ENCODE data around the gene ZNRF3. TPM values are rescaled to one million over a fixed set of nuclear protein-coding genes. Genes with fewer than 3 reads are reported as not detected.

Gene ZNRF3
- polyA plus RNA-seq, 1 of the 3 experiments (the other 2 are of a cell fraction) = 4.2 TPM

GRCh38 chr22:28892175-28892731, 8.9 kb downstream of the ZNRF3 start:
- Histone ChIP-seq H3K9ac (no peak overlapping the region), H3K4me1 (ENCODE audit: control insufficient read depth in 1 of 2, insufficient read depth in 2 of 2, low read depth in 1 of 2, low read length in 1 of 2) (peaks cover 0 to 11% of the 10 kb centered on the region in 2 experiments; a peak in 2 of 4 replicates), H4K20me1 (ENCODE audit: insufficient read depth) (peaks cover 32% of the 10 kb centered on the region), H3K9me2 (no peaks in the 10 kb centered on the region), H3K27ac (ENCODE audit: low read depth in 2 of 2, low read length in 1 of 2) (no peak overlapping the region), H2AFZ (ENCODE audit: low read depth) (no peak overlapping the region), H3K4me3 (ENCODE audit: low read depth in 2 of 2, low read length in 1 of 2) (no peak overlapping the region), H3K27me3 (ENCODE audit: insufficient read depth) (no peaks in the 10 kb centered on the region), H3K36me3 (replicated peaks in 1 of 2; ENCODE audit: control insufficient read depth in 1 of 2, insufficient read depth in 2 of 2, low read length in 1 of 2) (no peaks in the 10 kb centered on the region), H3K79me2 (ENCODE audit: insufficient read depth) (peaks cover 77% of the 10 kb centered on the region), H3K9me3 (no peaks in the 10 kb centered on the region), H3K4me2 (no peak overlapping the region), H3F3A (replicated peaks; ENCODE audit: insufficient read depth) (no peaks in the 10 kb centered on the region)
- TF ChIP-seq GATA2 (CRISPR knock-in tag; IDR thresholded peaks at IDR 0.05) (no peak), CHD2 (IDR thresholded peaks at IDR 0.05; ENCODE audit: low read length, partially characterized antibody) (no peak), NFIC (IDR thresholded peaks at IDR 0.05; ENCODE audit: borderline replicate concordance) (no peak), RCOR1 (IDR thresholded peaks at IDR 0.05; ENCODE audit: low read length) (no peak), FOXM1 (IDR thresholded peaks at IDR 0.05; ENCODE audit: low read depth) (no peak), EP300 (IDR thresholded peaks at IDR 0.05; ENCODE audit: borderline replicate concordance in 1 of 2, low read depth in 1 of 2, low read length in 1 of 2) (no peak), RAD21 (IDR thresholded peaks at IDR 0.05; ENCODE audit: low read length) (no peak), FOSL2 (IDR thresholded peaks at IDR 0.05; ENCODE audit: borderline replicate concordance, low read depth) (no peak), MEF2A (IDR thresholded peaks at IDR 0.05; ENCODE audit: borderline replicate concordance, low read depth) (no peak), TCF12 (IDR thresholded peaks at IDR 0.05) (no peak), ELF1 (IDR thresholded peaks at IDR 0.05) (no peak), RFX5 (IDR thresholded peaks at IDR 0.05; ENCODE audit: low read length) (no peak), NRF1 (IDR thresholded peaks at IDR 0.05; ENCODE audit: low read depth, low read length) (no peak), SMC3 (IDR thresholded peaks at IDR 0.05; ENCODE audit: low read depth, low read length) (no peak), TAF1 (IDR thresholded peaks at IDR 0.05; ENCODE audit: borderline replicate concordance, low read depth, low read length) (no peak), SIN3A (IDR thresholded peaks at IDR 0.05; ENCODE audit: borderline replicate concordance, low read depth, low read length) (no peak)
- TF ChIP-seq, protein P1, sequence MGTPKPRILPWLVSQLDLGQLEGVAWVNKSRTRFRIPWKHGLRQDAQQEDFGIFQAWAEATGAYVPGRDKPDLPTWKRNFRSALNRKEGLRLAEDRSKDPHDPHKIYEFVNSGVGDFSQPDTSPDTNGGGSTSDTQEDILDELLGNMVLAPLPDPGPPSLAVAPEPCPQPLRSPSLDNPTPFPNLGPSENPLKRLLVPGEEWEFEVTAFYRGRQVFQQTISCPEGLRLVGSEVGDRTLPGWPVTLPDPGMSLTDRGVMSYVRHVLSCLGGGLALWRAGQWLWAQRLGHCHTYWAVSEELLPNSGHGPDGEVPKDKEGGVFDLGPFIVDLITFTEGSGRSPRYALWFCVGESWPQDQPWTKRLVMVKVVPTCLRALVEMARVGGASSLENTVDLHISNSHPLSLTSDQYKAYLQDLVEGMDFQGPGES (IDR thresholded peaks at IDR 0.05; ENCODE audit: low read depth, low read length) = no peak
- TF ChIP-seq, protein P2, sequence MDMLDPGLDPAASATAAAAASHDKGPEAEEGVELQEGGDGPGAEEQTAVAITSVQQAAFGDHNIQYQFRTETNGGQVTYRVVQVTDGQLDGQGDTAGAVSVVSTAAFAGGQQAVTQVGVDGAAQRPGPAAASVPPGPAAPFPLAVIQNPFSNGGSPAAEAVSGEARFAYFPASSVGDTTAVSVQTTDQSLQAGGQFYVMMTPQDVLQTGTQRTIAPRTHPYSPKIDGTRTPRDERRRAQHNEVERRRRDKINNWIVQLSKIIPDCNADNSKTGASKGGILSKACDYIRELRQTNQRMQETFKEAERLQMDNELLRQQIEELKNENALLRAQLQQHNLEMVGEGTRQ (IDR thresholded peaks at IDR 0.05; ENCODE audit: borderline replicate concordance, low read depth, low read length) = no peak
- TF ChIP-seq, protein P3, sequence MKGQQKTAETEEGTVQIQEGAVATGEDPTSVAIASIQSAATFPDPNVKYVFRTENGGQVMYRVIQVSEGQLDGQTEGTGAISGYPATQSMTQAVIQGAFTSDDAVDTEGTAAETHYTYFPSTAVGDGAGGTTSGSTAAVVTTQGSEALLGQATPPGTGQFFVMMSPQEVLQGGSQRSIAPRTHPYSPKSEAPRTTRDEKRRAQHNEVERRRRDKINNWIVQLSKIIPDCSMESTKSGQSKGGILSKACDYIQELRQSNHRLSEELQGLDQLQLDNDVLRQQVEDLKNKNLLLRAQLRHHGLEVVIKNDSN (IDR thresholded peaks at IDR 0.05; ENCODE audit: borderline replicate concordance, low read depth) = no peak
- TF ChIP-seq, protein P4, sequence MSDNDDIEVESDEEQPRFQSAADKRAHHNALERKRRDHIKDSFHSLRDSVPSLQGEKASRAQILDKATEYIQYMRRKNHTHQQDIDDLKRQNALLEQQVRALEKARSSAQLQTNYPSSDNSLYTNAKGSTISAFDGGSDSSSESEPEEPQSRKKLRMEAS (IDR thresholded peaks at IDR 0.05; ENCODE audit: low read depth) = no peak
- WGBS (ENCODE audit: low lambda C conversion rate) = 97% methylated on average over 5 of the region's 5 CpGs
- ChIA-PET POLR2A (interaction anchor here (0.6 to 0.8 kb wide), 2 partner anchors 13 to 45 kb away, joined by 3 read pairs; no protein-coding TSS in a partner anchor), CTCF (interaction anchor here (0.8 to 1.1 kb wide), 3 partner anchors 9 to 148 kb away, joined by 3 read pairs; no protein-coding TSS in a partner anchor)
- DNase-seq = no peak

Measured in SK-N-SH (cell line).